Activated naive CD4-positive, alpha-beta T cell treated with anti-CD3 and anti-CD28 coated beads, Interleukin-2, amount 50 U/mL, for 72 hours (primary cell): ENCODE results near the gene SF3A2. TPM values are rescaled to one million over a fixed set of nuclear protein-coding genes. Genes with fewer than 3 reads are reported as not detected.

Source experiments
- ATAC-seq, 2 donors: fragments of 150-1000 bp; cut with Tn5 transposase; 2 replicates each; pipeline ENCODE4 v1.10.0; 2021; ENCODE audit warnings: mild to moderate bottlenecking in 2 of 2, moderate library complexity in 2 of 2
- DNase-seq, 2 donors: peaks; one replicate each; pipeline ENCODE4 v3.0.0; 2021 to 2022; ENCODE audit warnings: low spot score in 2 of 2
- H3K27ac Mint-ChIP-seq, 2 donors: one replicate each; pipeline ENCODE4 v1.8.0; 2022; ENCODE audit warnings: mild to moderate bottlenecking in 2 of 2, mixed read lengths in 2 of 2
- H3K36me3 Mint-ChIP-seq, 2 donors: one replicate each; pipeline ENCODE4 v1.8.0; 2022; ENCODE audit warnings: mixed read lengths in 2 of 2
- H3K9me3 Mint-ChIP-seq, 2 donors: one replicate each; pipeline ENCODE4 v1.8.0; 2022; ENCODE audit warnings: mixed read lengths in 2 of 2
- total RNA-seq, 2 donors: library from RNA; stranded (reverse); gene quantifications; one replicate each; pipeline ENCODE4 v1.2.3, GENCODE V29; 2022

The SF3A2 gene
- total RNA-seq, 2 donors from 2014 or later = 145 to 154 TPM

DNA sequence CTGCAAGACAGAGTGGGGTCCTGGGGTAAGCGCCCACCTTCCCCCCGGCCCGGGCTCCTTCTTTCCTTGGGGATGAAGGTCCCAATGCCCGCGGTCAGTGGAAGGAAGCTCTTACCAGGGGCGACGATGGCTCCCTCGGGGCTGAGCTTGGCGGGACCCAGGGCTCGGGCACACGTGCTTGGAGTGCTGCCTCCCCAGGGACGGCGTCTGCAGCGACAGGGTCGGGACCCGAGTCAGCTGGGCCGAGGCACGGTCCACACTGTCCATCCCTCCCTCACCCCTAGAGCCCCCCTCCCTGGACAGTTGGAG is 16.1 kb downstream of the SF3A2 start:
- ATAC-seq = no peak
- no peaks in the 10 kb centered on the region for H3K9me3 Mint-ChIP-seq
- H3K27ac Mint-ChIP-seq = peak overlapping the region in 1 of 2 donors; percentile 29
- no peak for DNase-seq
- no peaks in the 10 kb centered on the region for H3K36me3 Mint-ChIP-seq

DNA sequence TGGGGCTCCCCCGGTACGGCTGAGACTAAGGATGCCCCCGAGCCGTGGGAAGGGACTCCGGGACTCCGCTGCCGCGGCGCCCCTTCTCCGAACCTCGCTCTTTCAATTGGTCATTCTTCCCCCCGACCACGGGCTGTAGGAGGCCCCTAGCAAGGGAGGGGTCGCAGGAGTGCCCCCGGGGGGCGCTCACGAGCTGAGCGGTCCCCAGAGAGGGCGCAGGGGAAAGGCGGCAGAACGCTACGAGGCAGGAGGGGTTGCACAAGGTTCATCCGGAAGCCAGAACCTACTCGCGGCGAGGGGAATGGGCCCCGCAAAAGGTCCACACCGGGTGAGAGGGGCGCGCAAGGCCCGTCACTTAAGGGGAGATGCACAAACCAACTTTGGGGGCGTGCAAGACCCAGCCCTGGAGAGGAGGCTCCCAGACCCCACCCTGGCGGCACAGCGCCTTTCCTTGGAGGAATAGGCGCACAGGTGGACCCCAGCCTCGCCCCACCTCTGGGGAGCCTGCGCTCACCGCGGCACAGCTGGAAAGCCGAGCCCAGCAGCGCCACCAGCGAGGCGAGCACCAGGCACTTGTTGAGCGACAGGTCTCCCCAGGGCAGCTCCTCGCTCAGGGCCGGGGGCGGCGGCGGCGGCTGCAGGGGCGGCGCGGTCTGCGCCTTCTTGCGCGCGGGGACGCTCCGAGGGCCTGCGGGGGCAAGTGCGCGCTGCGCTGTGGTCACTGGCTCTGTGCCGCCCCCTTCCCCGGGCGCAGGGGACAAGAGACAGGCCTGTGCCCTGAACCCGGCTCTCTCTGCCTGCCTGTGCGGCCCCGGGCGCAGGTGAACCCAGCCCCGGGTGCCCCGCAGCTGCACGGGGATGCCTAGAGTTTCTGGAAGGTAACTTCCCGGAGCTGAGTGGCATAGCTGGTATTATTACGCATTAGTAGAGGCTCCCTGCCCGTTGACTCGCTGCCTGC is 16.8 kb downstream of the SF3A2 start:
- DNase-seq (peak in 1 of 2 donors; percentile 58), ATAC-seq (peak in 1 of 2 donors; percentile 30)
- H3K9me3 Mint-ChIP-seq = no peaks in the 10 kb centered on the region
- H3K36me3 Mint-ChIP-seq = no peaks in the 10 kb centered on the region
- H3K27ac Mint-ChIP-seq = no peak overlapping the region

DNA sequence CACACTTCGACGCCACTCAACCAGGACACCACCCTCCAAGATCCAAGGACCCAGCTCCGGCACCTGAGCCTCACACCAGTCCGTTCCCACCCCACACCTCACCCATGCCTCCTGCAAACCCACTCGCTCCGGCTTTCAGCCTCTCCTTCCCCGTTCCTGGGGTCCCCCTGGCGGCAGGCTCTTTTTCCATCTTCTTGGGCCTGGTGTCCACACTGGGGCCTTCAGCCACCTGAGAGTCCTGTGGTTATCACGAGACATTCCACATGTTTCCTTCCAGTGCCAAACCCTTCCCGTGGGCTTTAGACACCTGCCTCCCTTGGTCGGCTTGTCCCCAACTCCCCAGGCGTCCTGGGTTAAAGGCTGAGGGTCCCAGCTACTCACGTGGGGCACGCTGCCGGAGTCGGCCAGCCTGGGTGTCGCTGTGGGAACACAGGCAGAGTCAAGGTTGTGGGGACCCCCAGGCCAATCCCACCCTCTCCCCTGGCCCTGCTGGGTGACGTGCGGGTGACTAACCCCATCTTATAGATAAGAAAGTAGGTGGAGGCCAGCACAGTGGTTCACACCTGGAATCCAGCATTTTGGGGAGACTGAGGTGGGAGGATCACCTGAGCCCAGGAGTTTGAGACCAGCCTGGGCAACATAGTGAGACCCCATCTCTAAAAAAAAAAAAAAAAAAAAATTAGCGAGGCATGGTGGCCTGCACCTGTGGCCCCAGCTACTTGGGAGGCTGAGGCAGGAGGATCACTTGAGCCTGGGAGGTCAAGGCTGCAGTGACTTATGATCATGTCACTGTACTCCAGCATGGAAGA is 17.6 kb downstream of the SF3A2 start:
- H3K27ac Mint-ChIP-seq = no peak overlapping the region
- DNase-seq = no peak
- ATAC-seq = no peak
- H3K36me3 Mint-ChIP-seq = no peaks in the 10 kb centered on the region
- no peaks in the 10 kb centered on the region for H3K9me3 Mint-ChIP-seq

DNA sequence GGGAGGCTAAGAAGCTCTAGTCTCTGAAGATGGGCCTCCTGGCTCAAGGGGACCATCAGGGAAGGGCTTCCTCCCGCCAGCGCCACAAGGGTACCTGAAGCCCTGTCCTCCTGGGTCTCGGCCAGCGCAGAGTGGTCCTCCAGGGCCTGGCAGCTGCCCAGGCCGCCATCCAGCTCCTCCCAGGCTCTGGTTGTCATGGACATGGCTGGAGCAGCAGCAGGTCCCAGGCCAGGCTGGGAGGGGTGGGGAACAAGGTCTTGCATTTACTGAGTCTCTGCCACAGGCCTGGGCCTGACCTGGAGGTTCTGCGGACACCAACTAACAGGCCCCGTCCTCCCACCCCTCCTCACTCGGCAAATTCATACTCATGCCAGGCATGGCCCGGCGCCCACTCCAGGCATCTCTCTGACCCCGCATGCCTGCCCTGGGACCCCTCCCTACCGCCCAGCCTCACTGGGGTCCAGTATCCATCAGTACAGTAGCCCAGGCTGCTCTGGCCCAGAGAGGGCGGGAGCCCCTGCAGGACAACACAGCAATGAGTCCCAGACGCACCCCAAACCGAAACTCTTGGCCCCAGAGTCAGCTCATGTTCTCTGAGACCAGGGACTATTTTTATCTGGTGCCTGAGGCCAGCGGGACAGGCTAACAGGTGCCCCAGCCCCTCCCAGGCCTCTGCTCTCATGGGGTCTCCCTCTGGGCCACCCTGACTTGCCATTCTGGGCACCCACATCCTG is 18.7 kb downstream of the SF3A2 start:
- ATAC-seq = no peak
- H3K9me3 Mint-ChIP-seq = no peaks in the 10 kb centered on the region
- no peaks in the 10 kb centered on the region for H3K36me3 Mint-ChIP-seq
- no peak overlapping the region for H3K27ac Mint-ChIP-seq
- DNase-seq = no peak

DNA sequence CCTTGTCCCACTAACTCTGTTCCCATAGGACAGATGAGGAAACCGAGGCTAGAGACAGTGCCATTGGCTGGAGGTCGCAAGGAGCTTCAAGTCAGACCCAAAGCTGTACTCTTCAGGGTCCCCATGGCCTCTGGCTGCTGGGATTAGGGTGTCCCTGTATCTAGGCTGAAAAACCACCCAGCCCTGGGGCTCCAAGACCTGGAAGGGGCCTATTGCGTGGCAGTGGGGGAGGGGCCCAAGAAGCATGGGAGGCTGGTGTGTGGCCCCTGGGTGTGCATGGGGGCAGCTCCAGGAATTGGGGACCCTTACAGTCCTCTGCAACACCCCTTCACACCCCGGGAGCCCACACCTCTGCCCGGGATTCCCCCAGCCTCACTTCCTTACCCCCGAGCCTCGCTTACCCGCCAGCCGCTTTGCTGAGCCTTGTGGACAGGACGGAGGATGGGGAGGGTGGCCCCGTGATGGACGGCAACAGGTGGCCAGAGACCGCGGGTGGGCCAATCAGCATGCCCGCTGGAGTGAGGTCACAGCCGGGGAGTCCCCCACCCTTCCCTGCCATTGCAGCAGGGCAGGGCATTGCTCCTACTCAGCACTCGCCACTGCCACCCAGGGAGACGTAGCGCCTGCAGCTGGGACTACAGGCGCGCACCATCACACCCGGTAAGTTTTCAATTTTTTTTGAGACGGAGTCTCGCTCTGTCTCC is 19.5 kb downstream of the SF3A2 start, which contains the start of gene JSRP1:
TSS of gene JSRP1 (minus strand) at position 436 of the 704 bp plus-strand sequence. CDS start 1,103 bp downstream, outside the sequence.
- H3K27ac Mint-ChIP-seq = peak within 1 kb of the TSS; percentile 89 to 96
- ATAC-seq (no peak), DNase-seq (no peak)
- no peaks in the 10 kb centered on the region for H3K9me3 Mint-ChIP-seq
- H3K36me3 Mint-ChIP-seq = no peaks in the 10 kb centered on the region

DNA sequence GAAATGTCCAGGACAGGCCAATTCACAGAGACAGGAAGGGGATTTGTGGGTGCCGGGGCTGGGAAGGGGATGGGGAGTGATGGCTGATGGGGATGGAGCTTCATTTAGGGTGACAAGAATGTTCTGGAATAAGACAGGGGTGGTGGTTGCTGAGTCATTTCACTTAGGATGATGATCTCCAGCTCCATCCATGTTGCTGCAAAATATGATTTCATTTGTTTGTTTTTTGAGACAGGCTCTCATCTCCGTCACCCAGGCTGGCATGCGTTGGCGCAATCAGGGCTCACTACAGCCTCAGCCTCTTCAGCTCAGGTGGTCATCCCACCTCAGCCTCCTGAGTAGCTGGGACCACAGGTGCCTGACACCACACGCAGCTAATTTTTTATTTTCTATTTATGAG is 22.7 kb downstream of the SF3A2 start:
- ATAC-seq = no peak
- DNase-seq = no peak
- Mint-ChIP-seq H3K36me3 (no peaks in the 10 kb centered on the region), H3K27ac (peak overlapping the region in 1 of 2 donors; percentile 89), H3K9me3 (no peaks in the 10 kb centered on the region)

DNA sequence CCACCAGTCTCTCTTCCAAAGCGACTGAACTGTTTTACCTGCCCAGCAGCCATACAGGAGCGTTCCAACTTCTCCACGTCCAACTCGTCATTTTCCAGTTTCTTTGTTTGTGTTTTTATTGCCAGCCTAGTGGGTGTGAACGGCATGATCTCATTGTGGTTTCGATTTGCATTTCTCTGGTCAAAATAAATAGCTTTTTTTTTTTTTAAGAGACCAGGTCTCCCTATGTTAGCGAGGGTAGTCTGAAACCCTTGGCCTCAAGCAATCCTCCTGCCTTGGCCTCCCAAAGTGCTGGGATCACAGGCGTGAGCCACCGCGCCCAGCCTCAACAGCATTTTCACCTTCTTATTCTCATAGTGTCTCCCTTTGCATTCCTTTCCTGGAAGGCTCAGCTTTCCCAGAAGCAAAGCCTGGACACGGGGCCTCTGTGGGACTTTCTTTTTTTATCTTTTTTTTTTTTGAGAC is 23.7 kb downstream of the SF3A2 start:
- peak overlapping the region in 1 of 2 donors; percentile 65 for H3K27ac Mint-ChIP-seq
- no peaks in the 10 kb centered on the region for H3K9me3 Mint-ChIP-seq
- no peak for ATAC-seq
- H3K36me3 Mint-ChIP-seq = no peaks in the 10 kb centered on the region
- DNase-seq = no peak

DNA sequence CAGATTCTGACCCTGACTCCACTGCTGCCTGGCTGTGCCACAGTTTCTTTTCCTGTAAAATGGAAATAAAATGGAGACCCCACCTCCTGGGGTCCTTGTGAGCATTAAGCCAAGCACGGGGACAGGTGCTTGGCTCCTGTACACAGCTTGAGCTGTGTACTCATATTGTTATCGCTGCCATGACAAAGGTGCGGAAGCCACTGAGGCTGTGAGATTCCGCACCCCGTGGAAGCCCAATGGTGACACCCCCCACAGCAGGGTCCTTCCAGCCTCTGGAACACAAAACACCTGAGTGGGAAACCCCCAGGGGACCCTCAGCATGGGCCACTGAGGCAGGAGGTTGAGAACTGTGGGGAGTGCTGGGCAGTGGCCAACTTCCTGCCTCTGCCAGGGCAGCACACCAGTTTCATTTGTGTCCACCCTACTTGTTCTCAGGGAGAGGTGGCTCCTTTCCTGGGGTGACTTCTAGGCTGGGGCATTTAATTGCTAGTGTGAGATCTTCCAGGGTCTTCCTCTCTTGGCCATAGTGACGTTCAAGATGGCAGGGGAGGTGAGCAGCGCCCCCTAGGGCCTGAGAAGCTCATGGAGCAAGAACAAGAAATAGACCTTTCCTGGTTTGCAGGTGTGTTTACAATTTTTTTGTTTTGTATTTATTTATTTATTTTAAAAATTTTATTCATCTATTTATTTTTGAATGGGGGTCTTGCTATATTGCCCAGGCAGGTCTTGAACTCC is 25.0 kb downstream of the SF3A2 start:
- no peaks in the 10 kb centered on the region for H3K36me3 Mint-ChIP-seq
- H3K9me3 Mint-ChIP-seq = no peaks in the 10 kb centered on the region
- ATAC-seq = peak in 1 of 2 donors; percentile 43
- H3K27ac Mint-ChIP-seq = no peak overlapping the region
- DNase-seq = peak in 1 of 2 donors; percentile 64

DNA sequence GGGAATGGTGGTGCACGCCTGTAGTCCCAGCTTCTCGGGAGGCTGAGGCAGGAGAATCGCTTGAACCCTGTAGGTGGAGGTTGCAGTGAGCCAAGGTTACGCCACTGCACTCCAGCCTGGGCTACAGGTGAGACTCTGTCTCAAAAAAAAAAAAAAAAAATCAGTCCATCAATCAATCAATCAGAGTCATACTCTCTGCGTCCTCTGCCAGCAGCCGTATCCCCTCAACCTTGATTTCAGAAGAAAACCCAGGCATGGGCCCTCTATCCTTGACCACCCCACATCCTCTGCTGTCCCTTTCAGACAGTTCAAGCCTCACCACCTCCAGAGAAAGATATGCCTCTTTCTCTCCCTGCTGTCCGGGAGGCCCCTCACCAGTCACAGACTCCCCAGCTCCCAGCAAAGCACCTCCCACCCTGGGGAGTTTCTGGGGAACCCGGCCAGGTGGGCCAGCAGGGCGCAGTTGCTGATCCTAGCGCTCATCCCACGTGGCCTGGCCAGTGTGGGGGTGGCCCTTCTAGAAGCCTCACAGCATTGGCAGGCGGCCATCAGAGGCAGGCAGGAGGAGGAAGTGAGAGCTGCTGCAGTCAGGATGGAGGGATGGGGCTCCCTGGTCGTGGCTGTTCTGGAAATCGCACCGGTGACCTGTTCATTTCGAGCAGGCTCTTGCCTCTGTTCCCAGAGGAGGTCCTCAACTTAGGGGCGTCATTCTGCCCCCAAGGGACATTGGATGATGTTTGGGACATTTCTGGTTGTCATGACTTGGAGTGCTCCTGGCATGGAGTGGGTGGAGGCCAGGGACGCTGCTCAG is 29.8 kb downstream of the SF3A2 start:
- Mint-ChIP-seq H3K36me3 (peaks cover under 1 to 2% of the 10 kb centered on the region in 2 donors), H3K27ac (peak overlapping the region; percentile 71 to 72), H3K9me3 (no peaks in the 10 kb centered on the region)
- DNase-seq (peak in 1 of 2 donors; percentile 63), ATAC-seq (peak in 1 of 2 donors; percentile 22)

DNA sequence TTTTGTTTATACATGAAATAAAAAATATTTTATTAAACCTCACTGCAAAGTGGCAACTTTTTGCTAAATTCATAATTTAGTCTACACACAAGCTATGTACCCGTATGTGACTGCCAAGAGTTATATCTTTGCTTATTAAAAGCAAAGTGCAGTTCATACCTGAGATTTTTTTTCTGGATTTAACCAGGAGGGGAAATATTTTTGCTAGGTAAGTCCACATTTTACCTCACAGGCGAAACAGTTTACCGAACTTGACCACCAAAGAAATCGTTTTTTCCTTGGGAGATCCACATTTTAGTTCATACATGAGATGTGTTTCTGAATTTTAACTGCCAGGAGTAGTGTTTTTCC is 31.8 kb downstream of the SF3A2 start:
- Mint-ChIP-seq H3K9me3 (no peaks in the 10 kb centered on the region), H3K36me3 (peaks cover 6 to 13% of the 10 kb centered on the region in 2 donors), H3K27ac (peak overlapping the region in 1 of 2 donors; percentile 88)

DNA sequence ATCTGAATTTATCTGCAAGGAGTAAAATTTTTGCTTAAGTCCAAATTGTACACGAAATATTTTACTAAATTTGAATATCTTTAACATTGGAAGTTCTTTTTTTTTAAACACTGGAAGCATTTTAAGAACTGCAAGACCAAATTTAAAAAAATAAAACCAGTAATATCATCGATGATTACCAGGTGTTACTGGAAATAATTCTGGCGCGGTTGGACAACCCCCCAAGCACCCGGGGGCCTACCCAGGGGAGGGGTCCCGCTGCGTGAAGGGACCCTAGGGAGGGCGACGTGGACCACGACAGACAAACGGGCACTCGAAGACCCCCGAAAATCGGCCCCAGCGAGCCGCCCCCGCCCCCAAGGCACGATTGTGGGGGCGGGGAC is 32.2 kb downstream of the SF3A2 start:
- no peak for ATAC-seq
- no peak for DNase-seq
- no peaks in the 10 kb centered on the region for H3K9me3 Mint-ChIP-seq
- peaks cover 8 to 17% of the 10 kb centered on the region in 2 donors for H3K36me3 Mint-ChIP-seq
- H3K27ac Mint-ChIP-seq = peak overlapping the region; percentile 75 to 88

More for the DNA sequence above, 31.8 kb downstream of the SF3A2 start:
- DNase-seq (no peak), ATAC-seq (no peak)

DNA sequence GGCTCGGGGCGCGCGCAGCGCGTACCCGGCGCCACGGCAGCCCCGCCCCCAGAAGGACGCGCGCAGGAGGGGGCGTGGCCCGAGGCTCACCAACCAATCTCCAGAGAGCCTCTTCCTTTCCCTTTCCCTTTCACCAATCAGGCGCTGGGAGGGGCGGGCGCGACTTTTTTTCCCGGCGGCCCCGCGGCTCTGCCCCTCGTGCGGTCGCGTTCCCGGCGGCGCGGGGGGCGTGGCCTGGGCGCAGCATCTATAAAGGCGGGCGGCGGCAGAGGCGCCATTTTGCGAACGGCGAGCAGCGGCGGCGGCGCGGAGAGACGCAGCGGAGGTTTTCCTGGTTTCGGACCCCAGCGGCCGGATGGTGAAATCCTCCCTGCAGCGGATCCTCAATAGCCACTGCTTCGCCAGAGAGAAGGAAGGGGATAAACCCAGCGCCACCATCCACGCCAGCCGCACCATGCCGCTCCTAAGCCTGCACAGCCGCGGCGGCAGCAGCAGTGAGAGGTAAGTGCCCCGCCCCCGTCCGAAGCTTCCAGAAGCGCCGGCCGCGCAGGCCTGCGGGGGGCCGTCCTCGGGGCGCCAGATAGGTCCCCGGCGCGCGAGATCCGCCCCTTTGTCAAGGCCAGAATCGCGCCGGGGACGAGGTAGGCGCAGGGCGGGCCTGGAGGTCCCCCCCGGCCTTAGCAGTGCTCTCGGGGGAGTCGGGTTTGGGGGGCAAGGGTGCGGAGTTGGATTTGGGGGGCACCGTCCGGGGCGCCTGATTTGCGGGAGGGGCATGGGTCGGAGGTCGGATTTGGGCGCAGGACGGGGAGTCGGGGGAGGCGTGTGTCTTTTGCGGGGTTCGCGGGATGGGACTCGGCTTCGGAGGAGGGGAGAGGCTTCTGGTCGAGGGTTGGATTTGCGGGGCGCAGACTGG is 32.9 kb downstream of the SF3A2 start:
- Mint-ChIP-seq H3K27ac (peak overlapping the region; percentile 75 to 97), H3K36me3 (peaks cover 10 to 23% of the 10 kb centered on the region in 2 donors), H3K9me3 (no peaks in the 10 kb centered on the region)
- ATAC-seq (peak; percentile 81), DNase-seq (peak; percentile 99 to 100)

DNA sequence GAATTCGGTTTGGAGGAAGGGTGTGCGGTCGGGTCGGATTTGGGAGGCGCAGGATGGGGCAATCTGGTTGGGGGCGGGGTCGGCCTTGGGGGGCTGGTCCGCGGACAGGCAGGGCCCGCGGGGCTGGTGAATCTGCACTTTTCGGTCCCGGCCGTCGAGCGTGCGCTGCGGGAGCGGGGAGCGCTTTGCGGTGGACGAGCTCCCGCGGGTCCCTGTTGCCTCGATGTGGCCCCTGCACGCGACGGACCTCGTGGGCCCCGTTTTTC is 33.5 kb downstream of the SF3A2 start:
- Mint-ChIP-seq H3K9me3 (no peaks in the 10 kb centered on the region), H3K36me3 (peaks cover 10 to 23% of the 10 kb centered on the region in 2 donors), H3K27ac (peak overlapping the region; percentile 75 to 97)
- DNase-seq (no peak), ATAC-seq (no peak)
